GM18519 (cell line): ENCODE measurements around the gene USB1.
"Not testable (repeated sequence)": the region's sequence is repeated elsewhere in the genome, so short reads cannot be mapped to it uniquely, and the experiment has no call there.

Source experiments
- ATAC-seq: cut with Tn5 transposase; IDR thresholded peaks from one replicate; pipeline ENCODE4 v1.9.1; 2021; ENCODE audit warnings: mild to moderate bottlenecking, moderate library complexity; ENCODE audit not compliant: unreplicated experiment, low FRiP score

Gene USB1

DNA sequence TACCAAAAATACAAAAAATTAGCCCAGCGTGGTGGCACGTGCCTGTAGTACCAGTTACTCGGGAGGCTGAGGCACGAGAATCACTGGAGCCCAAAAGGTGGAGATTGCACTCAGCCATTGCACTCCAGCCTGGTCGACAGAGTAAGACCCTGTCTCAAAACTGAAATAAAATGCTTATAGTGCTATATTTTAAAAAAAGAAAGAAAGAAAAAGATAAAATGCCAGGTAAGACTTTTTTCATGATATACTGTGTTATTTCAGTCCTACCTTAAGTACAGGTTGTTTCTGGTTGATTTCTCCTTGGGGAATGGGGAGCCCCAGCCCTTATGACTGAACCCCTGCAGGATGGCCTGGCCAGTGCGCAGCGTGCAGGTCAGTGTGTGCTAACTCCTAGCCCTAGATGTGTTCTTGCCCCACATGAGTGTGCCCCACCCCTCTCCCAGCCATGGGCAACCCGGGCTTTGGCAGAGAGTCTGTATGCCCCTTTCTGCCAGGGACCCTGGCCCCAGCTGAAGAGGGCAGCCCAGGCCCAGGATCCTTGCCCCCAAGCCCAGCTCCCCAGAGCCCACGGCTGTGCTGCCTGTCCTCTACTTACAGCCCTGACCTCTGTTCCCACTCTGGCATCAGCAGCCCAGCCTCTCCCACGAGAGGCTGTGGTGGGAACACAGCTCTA, 31.6 kb upstream of the USB1 start:
- no peak for ATAC-seq

DNA sequence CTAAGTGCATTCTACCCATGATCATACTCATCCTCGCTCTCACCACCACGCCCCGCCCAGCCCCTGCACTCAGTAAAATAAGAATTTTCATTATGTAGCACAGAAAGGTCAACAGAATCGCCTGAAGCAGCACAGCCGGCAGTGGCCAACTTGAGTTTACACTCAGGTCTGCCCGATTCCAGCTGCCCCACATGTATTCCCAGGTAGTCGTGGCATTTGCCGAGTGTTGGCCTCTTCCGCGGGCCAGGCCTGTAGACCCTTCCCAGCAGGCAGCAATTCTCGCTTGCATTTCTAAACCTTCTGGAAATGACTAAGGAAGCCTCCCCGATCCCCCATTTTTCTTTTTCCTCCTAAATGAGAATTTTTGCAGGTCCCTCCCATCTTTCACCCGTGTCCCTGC, 30.9 kb upstream of the USB1 start:
- ATAC-seq = no peak

DNA sequence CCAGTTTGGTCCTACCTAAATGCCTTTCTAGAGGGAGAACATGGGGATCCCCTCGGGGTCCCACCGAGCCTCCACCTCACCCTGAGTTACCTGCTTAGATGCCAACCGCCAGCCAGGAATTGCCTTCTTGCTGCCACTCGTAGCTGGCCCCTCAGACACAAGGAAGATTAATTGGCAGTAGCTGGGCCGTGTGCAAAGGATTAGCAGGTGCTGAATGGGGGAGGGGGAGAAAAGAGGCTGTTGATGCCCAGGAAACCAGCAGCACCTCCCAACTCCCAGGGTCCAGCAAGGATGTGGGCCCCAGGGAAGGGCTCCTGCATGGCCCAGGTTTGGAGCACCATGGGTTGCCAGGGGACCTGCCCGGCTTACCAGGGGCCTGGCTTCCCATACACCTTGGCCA, 30.2 kb upstream of the USB1 start, which contains the start of gene CNGB1:
Gene CNGB1 (minus strand): TSS at position 159 of the 400 bp plus-strand sequence. CDS start 3,842 bp downstream, outside the sequence.
- no peak for ATAC-seq

DNA sequence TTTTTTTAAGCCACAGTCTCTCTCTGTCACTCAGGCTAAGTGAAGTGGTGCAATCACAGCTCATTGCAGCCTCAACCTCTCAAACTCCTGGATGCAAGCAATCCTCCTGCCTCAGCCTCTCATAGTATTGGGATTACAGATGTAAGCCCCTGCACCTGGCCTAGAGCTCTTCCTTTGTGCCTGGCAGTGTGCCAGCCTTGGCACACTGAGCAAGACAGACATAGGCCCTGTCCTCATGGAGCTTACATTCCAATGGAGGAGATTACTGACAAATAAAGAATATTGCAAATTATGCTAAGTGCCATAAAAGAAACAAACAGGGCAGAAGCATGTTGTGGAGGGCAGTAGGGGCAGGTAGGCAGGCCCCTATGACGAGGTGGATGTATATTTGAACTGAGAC, 29.4 kb upstream of the USB1 start:
- ATAC-seq = no peak

DNA sequence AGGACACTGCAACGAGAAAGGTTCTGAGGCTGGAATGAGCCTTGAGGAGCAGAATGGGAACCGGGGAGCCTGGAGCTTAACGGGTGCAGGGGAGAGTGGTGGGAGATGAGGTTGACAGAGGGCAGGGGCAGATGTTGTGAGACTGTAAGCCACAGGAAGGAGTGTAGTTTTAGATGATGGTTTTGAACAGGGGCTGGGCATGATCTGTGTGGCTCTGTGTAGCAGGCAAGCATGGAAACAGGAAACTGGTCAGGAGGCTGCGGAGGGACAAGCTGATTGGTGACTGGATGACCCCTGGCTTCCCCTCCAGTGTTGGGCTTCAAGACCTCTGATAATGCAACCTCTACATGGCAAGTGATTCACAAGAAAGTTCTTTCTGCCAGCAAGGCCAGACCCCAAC, 28.9 kb upstream of the USB1 start:
- ATAC-seq = no peak

DNA sequence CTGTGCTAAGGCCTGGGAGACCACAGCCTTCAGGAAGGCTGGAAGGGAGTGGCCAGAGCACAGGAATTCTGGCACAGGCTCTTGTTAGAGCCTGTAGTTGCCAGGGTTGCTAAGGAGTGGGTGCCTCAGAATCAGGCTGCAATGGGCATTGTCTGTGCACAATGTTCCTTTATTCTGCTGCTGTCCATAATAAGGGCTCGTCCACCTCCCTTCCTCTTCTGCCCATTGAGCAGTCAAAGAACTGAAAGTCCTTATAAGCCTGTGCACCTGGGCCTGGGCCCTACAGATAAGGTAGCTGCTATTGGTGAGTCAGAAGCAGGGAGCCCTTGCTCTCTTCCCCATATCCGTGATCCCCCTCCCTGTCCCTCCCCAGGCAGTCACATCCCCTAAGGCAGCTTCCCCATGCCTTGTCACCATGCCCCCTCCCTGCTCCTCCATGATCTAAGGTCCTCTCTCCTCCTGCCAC, 24.8 kb upstream of the USB1 start:
- no peak for ATAC-seq

DNA sequence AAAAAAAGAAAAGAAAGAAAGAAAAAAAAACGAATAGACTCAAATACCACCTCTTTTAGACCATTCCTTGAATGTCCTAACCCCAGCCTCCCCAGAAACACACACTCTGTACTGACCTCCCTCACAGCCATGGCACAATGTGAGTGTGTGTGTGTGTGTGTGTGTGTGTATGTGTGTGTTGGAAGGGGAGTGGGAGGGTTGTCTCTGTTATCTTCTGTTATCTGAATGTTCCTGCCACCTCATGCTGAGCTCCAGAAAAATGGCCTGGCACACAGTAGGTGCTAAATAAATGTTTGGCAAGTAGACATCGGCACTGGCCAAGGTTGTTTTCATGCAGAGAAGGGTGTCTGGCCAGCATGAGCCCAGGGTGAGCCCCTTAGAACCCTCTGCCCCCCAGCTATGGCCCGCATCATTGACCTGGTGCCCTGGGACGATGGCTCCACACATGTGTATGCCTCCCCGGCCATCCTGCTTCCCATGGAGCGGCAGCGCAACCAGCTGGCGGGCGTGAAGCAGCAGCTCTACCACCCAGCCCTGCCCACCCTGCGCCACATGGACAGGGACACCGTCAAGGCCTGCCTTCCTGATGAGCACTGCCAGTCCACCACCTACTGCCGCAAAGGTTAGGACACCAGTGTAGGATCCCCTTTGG, 23.7 kb upstream of the USB1 start:
- no peak for ATAC-seq

DNA sequence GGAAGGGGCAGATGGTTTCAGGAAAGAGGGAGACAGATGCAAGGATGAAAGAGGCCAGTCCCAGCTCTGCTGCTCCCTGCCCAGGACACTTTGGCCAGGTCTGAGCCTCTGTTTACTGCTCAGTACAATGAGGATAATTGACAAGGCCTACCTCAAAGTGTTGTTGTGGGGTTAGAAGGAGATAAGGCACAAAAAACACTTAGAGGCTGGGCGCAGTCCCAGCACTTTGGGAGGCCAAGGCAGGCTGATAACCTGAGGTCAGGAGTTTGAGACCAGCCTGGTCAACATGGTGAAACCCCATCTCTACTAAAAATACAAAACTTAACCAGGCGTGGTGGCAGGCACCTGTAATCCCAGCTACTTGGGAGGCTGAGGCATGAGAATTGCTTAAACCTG, 23.1 kb upstream of the USB1 start:
- not testable (repeated sequence) for ATAC-seq

DNA sequence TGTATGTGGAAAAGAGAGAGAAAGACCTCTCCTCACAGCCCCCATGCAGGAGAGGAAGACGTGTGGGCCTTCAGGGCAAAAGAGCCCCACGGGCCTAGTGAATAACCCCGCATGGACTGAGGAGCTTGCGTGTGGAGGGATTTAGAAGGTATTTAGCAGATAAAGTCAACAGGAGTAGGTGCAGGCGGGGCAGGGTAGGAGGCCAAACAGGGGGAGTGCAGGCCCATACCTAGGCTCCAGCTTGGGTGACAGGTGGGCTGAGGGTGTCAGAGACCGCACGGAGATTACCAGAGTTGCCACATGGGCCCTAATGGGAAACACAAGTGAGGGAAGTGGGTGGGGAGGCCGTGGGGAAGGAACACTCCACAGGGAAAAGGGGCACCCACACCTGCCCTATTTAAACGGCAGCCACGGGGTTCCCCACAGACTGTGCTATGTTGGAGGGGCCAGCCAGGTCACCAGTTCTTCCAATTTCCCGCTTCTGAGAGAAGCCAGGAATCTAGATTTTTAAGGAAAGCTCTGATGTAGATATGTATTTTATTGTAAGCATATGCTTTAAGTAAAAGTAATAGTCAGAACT, 22.1 kb upstream of the USB1 start:
- no peak for ATAC-seq

DNA sequence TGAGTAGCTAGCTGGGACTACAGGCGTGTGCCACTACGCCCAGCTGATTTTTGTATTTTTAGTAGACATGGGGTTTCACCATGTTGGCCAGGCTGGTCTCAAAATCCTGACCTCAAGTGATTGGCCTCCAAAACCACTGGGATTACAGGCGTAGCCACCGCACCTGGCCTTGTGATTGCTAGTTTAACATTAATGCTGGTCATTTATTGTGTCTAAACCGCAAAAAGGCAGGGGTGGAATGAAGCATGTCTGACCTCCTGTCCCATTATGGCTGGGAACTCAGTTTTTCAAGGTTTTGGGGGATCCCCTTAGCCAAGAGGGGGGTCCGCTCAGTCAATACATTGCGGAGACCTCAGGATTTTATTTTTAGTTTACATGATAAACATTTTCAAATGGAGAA, 19.6 kb upstream of the USB1 start:
- no peak for ATAC-seq

DNA sequence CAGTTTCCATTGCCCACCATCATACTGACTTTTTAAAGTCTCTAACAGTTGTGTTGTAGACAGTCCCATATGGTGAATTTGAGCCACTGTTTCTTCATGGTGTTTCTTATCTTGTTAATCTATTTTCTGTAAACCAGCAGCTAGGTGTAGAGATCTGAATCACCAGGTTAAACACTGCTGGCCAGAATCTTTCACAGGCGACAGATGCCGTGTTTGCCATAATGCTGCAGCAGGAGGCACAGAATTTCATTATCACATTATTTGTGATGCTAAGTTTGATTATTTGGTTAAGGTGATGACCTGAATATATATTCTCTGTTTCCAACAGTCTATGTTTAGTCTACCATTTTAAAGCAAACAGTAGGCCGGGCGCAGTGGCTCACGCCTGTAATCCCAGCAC, 18.8 kb upstream of the USB1 start:
- no peak for ATAC-seq

DNA sequence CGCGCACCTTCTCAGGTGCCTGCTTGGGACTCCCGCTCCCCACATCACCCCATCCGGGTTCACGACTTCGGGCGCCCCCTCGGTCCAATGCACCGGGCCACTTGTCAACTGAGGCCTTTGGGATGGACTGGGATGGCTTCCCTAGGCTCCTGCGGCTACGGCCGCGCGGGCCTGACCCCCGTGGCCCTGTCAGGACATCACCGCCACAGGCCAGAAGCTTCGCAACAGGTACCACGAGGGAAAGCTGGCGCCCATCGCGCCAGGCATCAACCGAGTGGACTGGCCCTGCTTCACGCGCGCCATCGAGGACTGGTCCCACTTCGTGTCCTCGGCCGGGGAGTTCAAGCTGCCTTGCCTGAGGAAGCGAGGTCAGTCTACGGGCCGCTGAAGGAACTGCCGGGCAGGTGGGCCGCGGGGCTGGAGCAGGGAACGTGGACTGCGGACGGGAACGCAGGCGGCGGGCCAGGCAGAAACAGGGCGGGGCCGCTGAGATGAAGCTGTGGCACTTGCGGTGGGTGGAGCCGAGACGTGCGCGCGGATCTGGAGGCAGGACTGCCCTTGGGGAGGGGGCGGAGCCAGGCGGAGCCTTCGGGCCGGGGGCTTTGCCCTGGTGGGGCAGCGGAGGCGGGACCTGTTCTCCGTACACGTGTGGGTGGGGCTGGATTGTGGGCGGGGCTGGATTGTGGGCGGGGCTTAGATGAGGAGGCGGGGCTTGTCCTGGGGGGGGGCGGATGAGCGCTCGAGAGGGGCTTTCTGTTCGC, 16.6 kb upstream of the USB1 start:
- no peak for ATAC-seq

DNA sequence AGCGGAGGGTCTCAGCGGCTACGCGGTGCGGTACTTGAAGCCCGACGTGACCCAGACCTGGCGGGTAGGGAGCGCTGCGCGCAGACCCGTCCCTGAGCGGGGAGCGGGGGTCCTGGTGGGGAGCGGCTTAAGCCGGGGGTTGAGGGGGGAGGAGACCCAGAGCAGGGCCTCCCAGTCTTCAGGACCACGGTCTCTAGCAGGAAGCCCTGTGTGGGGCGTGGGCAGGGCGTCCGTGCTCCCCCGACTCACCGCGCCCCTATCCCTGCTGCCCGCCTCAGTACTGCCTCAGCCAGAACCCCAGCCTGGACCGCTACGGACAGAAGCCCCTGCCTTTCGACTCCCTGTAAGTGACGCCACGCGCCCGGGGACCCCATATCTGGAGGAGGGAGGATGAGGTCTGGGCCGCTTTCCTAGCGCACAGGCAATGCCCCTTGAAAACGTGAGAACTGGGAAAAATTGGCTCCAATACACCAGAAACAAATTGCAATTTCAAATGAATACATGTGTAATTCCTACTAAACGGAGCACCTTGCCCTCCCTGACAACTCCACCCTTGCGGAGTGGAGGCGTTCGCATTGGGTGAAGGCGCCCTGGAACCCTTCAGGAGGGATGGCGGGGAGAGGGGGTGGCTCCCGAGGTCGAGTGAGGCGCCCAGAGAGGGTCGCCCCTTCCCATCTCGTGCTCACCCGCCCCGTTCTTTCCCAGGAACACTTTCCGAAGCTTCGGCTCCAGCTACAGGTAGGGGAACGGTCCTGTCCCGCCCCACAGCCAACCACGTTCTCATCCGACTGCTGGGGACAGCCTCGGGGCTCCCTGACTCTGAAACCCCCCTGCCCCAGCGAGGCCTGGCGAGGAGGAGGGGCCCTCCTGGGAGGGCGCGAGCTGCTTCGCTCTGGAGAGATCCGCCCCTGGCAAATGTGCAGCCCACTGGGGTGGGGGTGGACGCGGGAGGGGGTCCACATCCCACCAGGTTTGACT, 15.7 kb upstream of the USB1 start:
- ATAC-seq = no peak

DNA sequence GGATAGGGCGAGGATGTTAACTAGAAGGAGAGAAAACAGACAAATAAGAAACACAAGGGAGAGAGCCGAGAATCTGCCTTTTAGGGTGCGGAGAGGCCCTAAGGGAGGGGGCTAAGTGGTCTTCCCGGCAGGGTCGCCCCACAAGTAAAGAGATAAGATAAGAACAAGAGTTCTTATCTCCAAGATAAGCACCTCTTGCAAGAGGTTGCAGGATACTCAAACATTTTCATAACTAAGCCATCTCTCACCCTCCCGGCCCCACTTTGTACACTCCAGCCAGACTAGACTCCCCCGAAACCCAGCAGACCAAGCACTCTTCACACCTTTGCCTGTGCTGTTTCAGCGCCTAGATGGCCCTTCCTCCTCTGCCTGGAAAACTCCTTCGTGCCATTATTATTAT, 15.0 kb upstream of the USB1 start:
- no peak for ATAC-seq

DNA sequence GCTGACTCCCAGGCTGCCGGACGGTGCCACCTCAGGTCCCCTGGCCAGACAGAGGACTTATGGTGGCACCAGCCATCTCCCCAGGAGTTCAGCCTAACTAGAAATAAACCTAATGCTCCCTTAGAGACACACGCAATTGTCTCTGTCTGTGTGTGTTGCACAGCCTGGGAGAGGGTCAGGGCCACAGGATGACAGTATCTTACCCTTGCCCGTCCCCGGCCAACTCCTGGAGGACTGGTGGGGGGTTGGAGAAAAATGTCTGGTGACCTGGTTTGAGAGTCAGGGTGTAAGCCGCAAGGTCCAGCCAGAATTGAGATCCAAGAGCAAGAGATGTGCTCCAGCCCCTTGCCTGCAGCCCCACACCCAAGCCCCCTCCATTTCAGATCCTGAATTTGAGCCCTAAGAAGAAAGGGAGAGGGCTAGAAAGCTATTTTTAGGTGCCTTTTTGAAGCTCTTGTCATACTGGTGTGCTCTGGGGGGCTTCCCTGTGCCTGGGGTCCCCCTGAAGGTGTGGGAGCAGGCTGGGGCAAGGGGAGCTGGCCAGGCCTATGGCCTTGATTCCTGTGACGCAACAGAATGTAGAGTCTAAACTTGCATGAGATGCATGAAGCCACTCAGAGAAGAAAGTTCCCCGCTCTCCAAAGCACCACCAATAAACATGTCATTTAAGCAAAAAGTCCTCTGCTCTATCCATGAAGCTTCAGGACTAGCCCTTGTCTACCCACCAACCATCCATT, 13.6 kb upstream of the USB1 start:
- ATAC-seq = no peak

DNA sequence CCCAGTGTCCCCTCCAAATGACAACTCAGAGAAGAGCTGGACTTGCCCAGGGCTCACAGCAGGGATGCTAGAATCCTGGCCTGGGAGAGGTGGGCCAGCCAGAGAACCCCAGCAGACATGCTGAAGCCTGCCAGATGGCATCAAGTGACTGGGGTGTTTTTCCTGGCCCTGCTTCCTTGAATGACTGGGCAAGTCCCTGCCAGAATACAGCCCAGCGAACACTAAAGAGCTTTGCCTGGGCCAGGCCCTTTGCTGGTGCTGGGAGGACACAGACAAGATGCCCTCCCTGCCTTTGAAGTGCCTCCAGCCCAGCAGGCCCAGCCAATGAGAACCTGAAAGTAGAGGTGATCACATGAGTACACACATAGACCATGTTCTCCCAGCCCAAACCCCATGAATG, 12.3 kb upstream of the USB1 start:
- no peak for ATAC-seq

DNA sequence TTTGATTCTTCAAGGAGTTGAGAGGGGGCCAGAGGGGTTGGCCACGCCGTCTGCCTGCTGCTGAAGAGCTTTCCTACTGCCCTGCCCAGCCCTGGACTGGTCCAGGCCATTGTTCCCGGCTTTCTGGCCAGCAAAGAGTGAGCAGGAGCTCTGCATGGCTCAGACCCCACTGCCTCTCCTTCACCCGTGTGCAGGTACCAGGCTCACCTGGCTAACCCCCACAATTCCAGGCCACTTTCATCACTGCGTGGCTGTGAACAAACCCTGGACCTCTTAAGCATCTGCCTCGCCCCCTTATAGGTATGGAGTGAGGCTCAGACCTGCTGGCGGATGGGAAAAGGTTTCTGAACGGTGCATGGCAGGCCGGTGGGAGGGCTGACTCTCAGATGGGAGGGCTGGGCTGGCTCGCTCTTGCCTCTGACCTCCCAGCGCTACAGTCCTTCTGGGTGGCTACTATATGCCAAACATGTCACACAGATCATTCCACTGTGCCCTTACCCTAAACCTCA, 9.6 kb upstream of the USB1 start:
- ATAC-seq = no peak

DNA sequence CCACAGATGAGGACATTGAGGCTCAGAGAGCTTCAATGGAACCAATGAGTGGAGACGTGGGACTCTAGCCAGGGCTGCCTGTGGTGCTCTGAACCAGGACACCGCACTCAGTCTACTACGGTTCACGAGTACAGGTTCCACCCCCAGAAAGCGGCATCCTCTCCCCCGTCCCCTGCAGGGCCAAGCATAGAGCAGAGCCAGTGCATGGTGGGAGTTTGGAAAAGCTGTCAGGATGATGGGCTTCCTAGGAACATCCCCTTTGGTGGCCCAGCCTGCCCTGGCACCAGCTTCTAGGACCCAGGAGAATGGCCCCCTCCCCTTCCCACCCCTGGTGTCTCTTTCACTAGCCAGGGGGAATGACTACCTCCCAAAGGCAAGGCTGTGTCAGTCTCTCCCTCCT, 9.1 kb upstream of the USB1 start:
- ATAC-seq = no peak

DNA sequence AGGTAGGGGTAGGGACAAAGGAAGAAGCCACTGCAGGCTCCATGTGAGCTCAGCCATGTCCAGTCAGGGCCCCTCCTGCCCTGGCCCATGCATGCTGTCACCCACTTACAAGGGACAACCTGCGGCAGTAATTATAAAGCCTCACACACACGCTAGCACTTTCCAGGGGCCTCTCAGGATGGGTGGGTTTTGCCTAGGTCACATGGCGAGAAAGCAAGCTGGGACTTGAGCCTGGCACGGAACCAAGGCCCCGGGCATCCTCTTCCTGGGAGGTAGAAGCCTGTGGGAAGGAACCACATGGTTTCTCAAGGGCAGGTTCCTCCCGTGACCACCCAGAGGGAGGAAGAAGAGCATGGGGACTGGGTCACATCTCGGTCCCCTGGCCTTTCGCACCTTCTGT, 7.8 kb upstream of the USB1 start:
- ATAC-seq = no peak
